PC-3 (cell line): Measurements from ENCODE around the gene STOX2.

Experiments
- EZH2 ChIP-seq: fragments of 300-600 bp; sonication (generic); IDR thresholded peaks from one replicate; pipeline ENCODE4 v1.6.1; 2017; ENCODE audit warnings: antibody characterized with exemption, mild to moderate bottlenecking, low read length; ENCODE audit not compliant: unreplicated experiment
- TF ChIP-seq, protein P1 (sequence below): fragments of 300-600 bp; sonication (generic); conservative IDR thresholded peaks from 2 replicates; pipeline ENCODE4 v1.5.1; 2017; ENCODE audit warnings: antibody characterized with exemption, low read depth, mild to moderate bottlenecking, low read length

DNA sequence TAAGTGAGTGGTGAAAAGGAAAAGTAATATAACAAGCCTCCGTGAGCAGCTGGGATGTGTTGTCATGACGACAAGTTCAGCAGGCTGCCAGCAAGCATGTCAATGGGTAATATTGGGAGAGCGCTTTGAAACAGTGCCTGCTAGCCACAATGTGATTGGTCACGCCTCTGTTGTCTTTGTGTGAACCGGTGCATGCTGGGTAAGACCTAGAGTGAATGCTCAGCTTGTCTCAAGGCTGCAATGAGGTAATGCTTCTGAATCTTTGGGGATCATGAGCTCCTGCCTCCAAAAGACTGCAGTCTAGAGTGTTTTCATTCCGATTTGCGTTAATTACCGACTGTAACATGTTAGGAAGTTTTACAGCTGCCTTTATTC, 54.9 kb downstream of the STOX2 start:
- TF ChIP-seq, protein P1, sequence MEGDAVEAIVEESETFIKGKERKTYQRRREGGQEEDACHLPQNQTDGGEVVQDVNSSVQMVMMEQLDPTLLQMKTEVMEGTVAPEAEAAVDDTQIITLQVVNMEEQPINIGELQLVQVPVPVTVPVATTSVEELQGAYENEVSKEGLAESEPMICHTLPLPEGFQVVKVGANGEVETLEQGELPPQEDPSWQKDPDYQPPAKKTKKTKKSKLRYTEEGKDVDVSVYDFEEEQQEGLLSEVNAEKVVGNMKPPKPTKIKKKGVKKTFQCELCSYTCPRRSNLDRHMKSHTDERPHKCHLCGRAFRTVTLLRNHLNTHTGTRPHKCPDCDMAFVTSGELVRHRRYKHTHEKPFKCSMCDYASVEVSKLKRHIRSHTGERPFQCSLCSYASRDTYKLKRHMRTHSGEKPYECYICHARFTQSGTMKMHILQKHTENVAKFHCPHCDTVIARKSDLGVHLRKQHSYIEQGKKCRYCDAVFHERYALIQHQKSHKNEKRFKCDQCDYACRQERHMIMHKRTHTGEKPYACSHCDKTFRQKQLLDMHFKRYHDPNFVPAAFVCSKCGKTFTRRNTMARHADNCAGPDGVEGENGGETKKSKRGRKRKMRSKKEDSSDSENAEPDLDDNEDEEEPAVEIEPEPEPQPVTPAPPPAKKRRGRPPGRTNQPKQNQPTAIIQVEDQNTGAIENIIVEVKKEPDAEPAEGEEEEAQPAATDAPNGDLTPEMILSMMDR, result no peak
- no peak for TF ChIP-seq EZH2
